Activated naive CD8-positive, alpha-beta T cell treated with anti-CD3 and anti-CD28 coated beads, Interleukin-2, amount 50 U/mL, for 24 hours (primary cell): ENCODE measurements around the gene NRCAM.

Experiments used
- ATAC-seq: fragments of 150-1000 bp; cut with Tn5 transposase; one replicate; pipeline ENCODE4 v1.10.0; 2021
- DNase-seq: peaks from one replicate; pipeline ENCODE4 v3.0.0; 2021
- H3K27ac Mint-ChIP-seq: one replicate; pipeline ENCODE4 v1.8.0; 2021; ENCODE audit warnings: mild to moderate bottlenecking, mixed read lengths
- H3K27me3 Mint-ChIP-seq: one replicate; pipeline ENCODE4 v1.8.0; 2021; ENCODE audit warnings: mixed read lengths
- H3K36me3 Mint-ChIP-seq: one replicate; pipeline ENCODE4 v1.8.0; 2021; ENCODE audit warnings: low read depth, mixed read lengths
- H3K4me1 Mint-ChIP-seq: one replicate; pipeline ENCODE4 v1.8.0; 2021; ENCODE audit warnings: mixed read lengths
- H3K4me3 Mint-ChIP-seq: one replicate; pipeline ENCODE4 v1.8.0; 2021; ENCODE audit warnings: mild to moderate bottlenecking, moderate library complexity, mixed read lengths
- H3K9me3 Mint-ChIP-seq: one replicate; pipeline ENCODE4 v1.8.0; 2021; ENCODE audit warnings: mixed read lengths

NRCAM gene

GRCh38 chr7:108251700-108252099, 204.5 kb downstream of the NRCAM start:
- no peak for DNase-seq
- H3K9me3 Mint-ChIP-seq: peaks cover 4% of the 10 kb centered on the region
- ATAC-seq: no peak
- no peaks in the 10 kb centered on the region for H3K27me3 Mint-ChIP-seq
- H3K36me3 Mint-ChIP-seq: peaks cover 1% of the 10 kb centered on the region
- no peak overlapping the region for H3K27ac Mint-ChIP-seq
- H3K4me3 Mint-ChIP-seq: no peak overlapping the region
- peaks cover 2% of the 10 kb centered on the region for H3K4me1 Mint-ChIP-seq

- Mint-ChIP-seq H3K27ac (no peak overlapping the region), H3K36me3 (peaks cover 2% of the 10 kb centered on the region), H3K27me3 (no peaks in the 10 kb centered on the region), H3K4me3 (no peak overlapping the region), H3K4me1 (peaks cover 9% of the 10 kb centered on the region), H3K9me3 (peaks cover 3% of the 10 kb centered on the region)
- DNase-seq (no peak), ATAC-seq (no peak)
These were observed 206.8 kb downstream of the NRCAM start for GRCh38 chr7:108249453-108249852.

- ATAC-seq: no peak
- H3K9me3 Mint-ChIP-seq: peaks cover 3% of the 10 kb centered on the region
- no peak overlapping the region for H3K4me3 Mint-ChIP-seq
- H3K27me3 Mint-ChIP-seq: no peaks in the 10 kb centered on the region
- H3K27ac Mint-ChIP-seq: no peak overlapping the region
- DNase-seq: no peak
- H3K36me3 Mint-ChIP-seq: peaks cover 2% of the 10 kb centered on the region
- H3K4me1 Mint-ChIP-seq: peaks cover 9% of the 10 kb centered on the region
These were observed 207.4 kb downstream of the NRCAM start for GRCh38 chr7:108248821-108249220.

GRCh38 chr7:108248418-108248817, 207.8 kb downstream of the NRCAM start:
- no peak for DNase-seq
- no peak overlapping the region for H3K27ac Mint-ChIP-seq
- peaks cover 3% of the 10 kb centered on the region for H3K9me3 Mint-ChIP-seq
- H3K4me3 Mint-ChIP-seq: no peak overlapping the region
- peaks cover 9% of the 10 kb centered on the region for H3K4me1 Mint-ChIP-seq
- ATAC-seq: no peak
- H3K36me3 Mint-ChIP-seq: peaks cover 2% of the 10 kb centered on the region
- H3K27me3 Mint-ChIP-seq: no peaks in the 10 kb centered on the region

- Mint-ChIP-seq H3K4me1 (peaks cover 9% of the 10 kb centered on the region), H3K4me3 (no peak overlapping the region), H3K27me3 (no peaks in the 10 kb centered on the region), H3K27ac (no peak overlapping the region), H3K9me3 (peaks cover 3% of the 10 kb centered on the region), H3K36me3 (peaks cover 2% of the 10 kb centered on the region)
- no peak for ATAC-seq
- no peak for DNase-seq
These were observed 208.6 kb downstream of the NRCAM start for GRCh38 chr7:108247614-108248013.

GRCh38 chr7:108246227-108246837, 209.9 kb downstream of the NRCAM start:
- H3K9me3 Mint-ChIP-seq: peaks cover 3% of the 10 kb centered on the region
- DNase-seq: no peak
- peaks cover 2% of the 10 kb centered on the region for H3K36me3 Mint-ChIP-seq
- H3K27me3 Mint-ChIP-seq: no peaks in the 10 kb centered on the region
- H3K27ac Mint-ChIP-seq: no peak overlapping the region
- peaks cover 9% of the 10 kb centered on the region for H3K4me1 Mint-ChIP-seq
- H3K4me3 Mint-ChIP-seq: no peak overlapping the region
- ATAC-seq: peak; percentile 81

- Mint-ChIP-seq H3K4me3 (no peak overlapping the region), H3K9me3 (peaks cover 3% of the 10 kb centered on the region), H3K36me3 (peaks cover 2% of the 10 kb centered on the region), H3K27me3 (no peaks in the 10 kb centered on the region), H3K4me1 (peaks cover 9% of the 10 kb centered on the region), H3K27ac (no peak overlapping the region)
- DNase-seq (no peak), ATAC-seq (no peak)
These were observed 210.6 kb downstream of the NRCAM start for GRCh38 chr7:108245523-108246226.

GRCh38 chr7:108244110-108244509, 212.1 kb downstream of the NRCAM start:
- no peaks in the 10 kb centered on the region for H3K27me3 Mint-ChIP-seq
- no peak overlapping the region for H3K27ac Mint-ChIP-seq
- no peak for DNase-seq
- no peak overlapping the region for H3K4me3 Mint-ChIP-seq
- peaks cover 3% of the 10 kb centered on the region for H3K9me3 Mint-ChIP-seq
- peaks cover 9% of the 10 kb centered on the region for H3K4me1 Mint-ChIP-seq
- H3K36me3 Mint-ChIP-seq: peaks cover 2% of the 10 kb centered on the region
- no peak for ATAC-seq

- no peaks in the 10 kb centered on the region for H3K27me3 Mint-ChIP-seq
These were observed 216.6 kb downstream of the NRCAM start for GRCh38 chr7:108239501-108240225.

GRCh38 chr7:108236681-108237415, 219.4 kb downstream of the NRCAM start:
- Mint-ChIP-seq H3K4me1 (peaks cover 20% of the 10 kb centered on the region), H3K36me3 (no peaks in the 10 kb centered on the region), H3K9me3 (no peaks in the 10 kb centered on the region)

More at GRCh38 chr7:108239501-108240225, 216.6 kb downstream of the NRCAM start:
- Mint-ChIP-seq H3K9me3 (no peaks in the 10 kb centered on the region), H3K27ac (no peak overlapping the region), H3K4me1 (peaks cover 10% of the 10 kb centered on the region), H3K36me3 (no peaks in the 10 kb centered on the region), H3K4me3 (no peak overlapping the region)
- DNase-seq (no peak), ATAC-seq (no peak)

GRCh38 chr7:108235451-108236061, 220.7 kb downstream of the NRCAM start:
- ATAC-seq (no peak), DNase-seq (no peak)
- Mint-ChIP-seq H3K27me3 (no peaks in the 10 kb centered on the region), H3K36me3 (no peaks in the 10 kb centered on the region), H3K4me1 (peaks cover 20% of the 10 kb centered on the region), H3K9me3 (no peaks in the 10 kb centered on the region), H3K4me3 (no peak overlapping the region), H3K27ac (no peak overlapping the region)

More at GRCh38 chr7:108236681-108237415, 219.4 kb downstream of the NRCAM start:
- DNase-seq: no peak
- no peak overlapping the region for H3K27ac Mint-ChIP-seq
- no peaks in the 10 kb centered on the region for H3K27me3 Mint-ChIP-seq
- H3K4me3 Mint-ChIP-seq: no peak overlapping the region
- ATAC-seq: peak; percentile 28

GRCh38 chr7:108234971-108235450, 221.2 kb downstream of the NRCAM start:
- no peaks in the 10 kb centered on the region for H3K9me3 Mint-ChIP-seq
- H3K36me3 Mint-ChIP-seq: no peaks in the 10 kb centered on the region
- no peak for DNase-seq
- H3K4me1 Mint-ChIP-seq: peaks cover 20% of the 10 kb centered on the region
- H3K4me3 Mint-ChIP-seq: no peak overlapping the region
- no peak for ATAC-seq
- H3K27me3 Mint-ChIP-seq: no peaks in the 10 kb centered on the region
- no peak overlapping the region for H3K27ac Mint-ChIP-seq

- no peak for DNase-seq
- no peak overlapping the region for H3K27ac Mint-ChIP-seq
- H3K27me3 Mint-ChIP-seq: no peaks in the 10 kb centered on the region
- no peak for ATAC-seq
- H3K4me1 Mint-ChIP-seq: peaks cover 20% of the 10 kb centered on the region
- H3K9me3 Mint-ChIP-seq: no peaks in the 10 kb centered on the region
- no peaks in the 10 kb centered on the region for H3K36me3 Mint-ChIP-seq
- H3K4me3 Mint-ChIP-seq: no peak overlapping the region
These were observed 222.0 kb downstream of the NRCAM start for GRCh38 chr7:108234281-108234680.

- Mint-ChIP-seq H3K4me3 (no peak overlapping the region), H3K27me3 (no peaks in the 10 kb centered on the region), H3K9me3 (no peaks in the 10 kb centered on the region), H3K27ac (no peak overlapping the region), H3K4me1 (peaks cover 18% of the 10 kb centered on the region), H3K36me3 (no peaks in the 10 kb centered on the region)
- no peak for DNase-seq
- ATAC-seq: no peak
These were observed 224.2 kb downstream of the NRCAM start for GRCh38 chr7:108232076-108232475.
